ENCODE results near the gene MCEMP1.

MCEMP1 gene

DNA sequence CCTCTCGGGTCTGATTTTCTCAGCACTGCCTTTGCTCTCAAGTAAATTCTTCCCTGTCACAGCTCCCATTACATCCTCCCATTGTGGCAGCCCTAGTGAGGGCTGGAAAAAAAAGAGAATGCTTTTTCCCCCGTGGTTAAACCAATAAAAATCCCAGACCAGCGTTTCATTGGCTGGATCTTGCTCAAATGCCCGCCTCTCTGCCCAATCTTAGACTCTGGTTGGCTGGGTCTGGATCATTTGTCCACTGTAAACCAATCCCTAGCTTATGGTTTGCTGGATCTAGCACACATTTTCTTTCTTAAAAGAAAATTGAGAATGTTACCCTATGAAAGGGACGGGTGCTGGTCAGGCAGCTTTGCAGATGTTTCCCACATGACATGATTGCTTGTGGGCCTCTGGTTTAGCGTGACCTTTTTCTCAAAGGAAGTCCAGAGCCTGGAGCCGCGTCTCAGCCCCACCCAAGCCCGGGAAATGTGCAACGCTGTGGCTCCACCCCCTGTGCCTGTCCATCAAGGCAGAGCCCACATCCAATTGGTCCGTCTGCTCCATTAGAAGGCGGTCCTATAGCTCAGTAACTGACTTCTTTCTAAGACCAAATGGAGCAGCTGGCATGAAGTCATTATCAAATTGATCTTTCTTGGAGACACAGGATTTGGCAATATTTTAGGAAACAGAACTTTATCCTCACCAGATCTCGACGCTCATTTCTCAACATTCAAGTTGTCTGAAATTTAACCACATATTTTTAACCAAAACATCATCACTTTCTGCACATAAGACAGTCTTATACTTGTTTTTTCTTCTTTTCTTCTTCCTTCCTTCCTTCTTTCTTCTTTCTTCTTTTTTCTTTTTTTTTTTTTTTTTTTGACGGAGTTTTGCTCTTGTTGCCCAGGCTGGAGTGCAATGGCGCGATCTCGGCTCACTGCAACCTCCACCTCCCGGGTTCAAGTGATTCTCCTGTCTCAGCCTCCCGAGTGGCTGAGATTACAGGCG is 2.6 kb upstream of the MCEMP1 start:
- DNase-seq = peak; percentile 64

DNA sequence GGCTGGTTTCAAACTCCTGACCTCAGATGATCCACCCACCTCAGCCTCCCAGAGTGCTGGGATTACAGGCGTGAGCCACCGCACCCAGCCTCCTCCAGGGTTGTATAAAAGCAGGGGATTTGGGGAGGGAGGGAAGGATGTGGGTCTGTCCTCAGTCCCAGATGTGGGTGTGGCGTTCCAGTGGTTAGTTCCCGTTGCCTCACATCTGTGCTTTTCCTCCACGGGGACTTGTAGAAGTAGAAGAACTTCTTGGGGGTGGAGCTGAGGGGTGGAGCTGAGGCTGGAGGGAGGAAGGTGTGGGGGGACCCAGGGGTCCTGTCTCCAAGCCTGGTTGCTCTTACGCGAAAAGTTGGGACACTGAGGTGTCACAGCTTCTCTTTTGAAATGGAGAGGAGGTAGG is 514 bp upstream of the MCEMP1 start:
- DNase-seq = no peak

DNA sequence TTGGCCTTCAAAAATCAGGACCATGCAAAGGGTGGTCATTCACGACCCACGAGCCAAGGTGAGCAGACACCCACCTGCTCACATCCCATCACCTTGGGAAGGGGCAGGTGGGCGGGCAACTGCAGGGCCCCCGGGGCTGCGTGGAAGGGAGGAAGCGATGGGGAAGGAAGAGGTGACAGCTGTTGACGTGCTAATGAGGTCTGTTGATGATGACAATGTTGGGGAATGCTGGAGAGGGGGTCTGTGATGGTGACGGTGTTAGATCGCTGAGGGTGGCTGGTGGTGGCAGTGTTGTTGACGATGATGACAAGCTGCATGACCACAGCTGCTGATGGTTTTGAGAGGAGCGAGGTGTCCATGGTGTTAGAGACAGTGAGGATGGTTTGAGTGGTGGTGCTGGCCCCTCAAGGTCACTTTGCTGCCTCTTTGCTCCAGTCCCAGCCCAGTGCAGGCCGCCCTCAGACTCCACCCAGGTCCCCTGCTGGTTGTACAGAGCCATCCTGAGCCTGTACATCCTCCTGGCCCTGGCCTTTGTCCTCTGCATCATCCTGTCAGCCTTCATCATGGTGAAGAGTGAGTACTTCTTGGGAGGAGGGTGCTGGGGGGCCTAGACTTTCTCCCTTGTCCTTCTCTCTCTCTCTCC is 900 bp downstream of the MCEMP1 start:
- DNase-seq = no peak

DNA sequence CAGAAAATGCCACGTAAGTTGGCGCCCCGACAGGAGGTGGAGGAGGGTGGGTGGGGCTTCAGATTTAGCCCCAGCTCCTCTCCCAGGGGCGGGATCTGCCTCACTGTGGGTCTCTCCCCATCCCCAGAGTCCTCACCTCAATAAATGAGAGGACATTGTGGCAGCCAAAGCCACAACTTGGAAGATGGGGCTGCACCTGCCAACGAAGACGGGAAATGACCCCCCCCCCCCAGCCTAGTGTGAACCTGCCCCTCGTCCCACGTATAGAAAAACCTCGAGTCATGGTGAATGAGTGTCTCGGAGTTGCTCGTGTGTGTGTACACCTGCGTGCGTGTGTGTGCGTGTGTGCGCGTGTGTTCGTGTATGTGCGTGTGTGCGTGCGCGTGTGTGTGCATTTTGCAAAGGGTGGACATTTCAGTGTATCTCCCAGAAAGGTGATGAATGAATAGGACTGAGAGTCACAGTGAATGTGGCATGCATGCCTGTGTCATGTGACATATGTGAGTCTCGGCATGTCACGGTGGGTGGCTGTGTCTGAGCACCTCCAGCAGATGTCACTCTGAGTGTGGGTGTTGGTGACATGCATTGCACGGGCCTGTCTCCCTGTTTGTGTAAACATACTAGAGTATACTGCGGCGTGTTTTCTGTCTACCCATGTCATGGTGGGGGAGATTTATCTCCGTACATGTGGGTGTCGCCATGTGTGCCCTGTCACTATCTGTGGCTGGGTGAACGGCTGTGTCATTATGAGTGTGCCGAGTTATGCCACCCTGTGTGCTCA is 2.3 kb downstream of the MCEMP1 start:
- no peak for DNase-seq

GRCh38 chr19:7679771-7680605 is 3.1 kb downstream of the MCEMP1 start:
- no peak for DNase-seq

GRCh38 chr19:7680606-7681339 is 3.9 kb downstream of the MCEMP1 start, which contains the start of gene TRAPPC5:
Gene TRAPPC5 (plus strand): TSS chr19:7680833. CDS start chr19:7682254, 1,421 bp downstream.
- peak; percentile 81 for DNase-seq

DNA sequence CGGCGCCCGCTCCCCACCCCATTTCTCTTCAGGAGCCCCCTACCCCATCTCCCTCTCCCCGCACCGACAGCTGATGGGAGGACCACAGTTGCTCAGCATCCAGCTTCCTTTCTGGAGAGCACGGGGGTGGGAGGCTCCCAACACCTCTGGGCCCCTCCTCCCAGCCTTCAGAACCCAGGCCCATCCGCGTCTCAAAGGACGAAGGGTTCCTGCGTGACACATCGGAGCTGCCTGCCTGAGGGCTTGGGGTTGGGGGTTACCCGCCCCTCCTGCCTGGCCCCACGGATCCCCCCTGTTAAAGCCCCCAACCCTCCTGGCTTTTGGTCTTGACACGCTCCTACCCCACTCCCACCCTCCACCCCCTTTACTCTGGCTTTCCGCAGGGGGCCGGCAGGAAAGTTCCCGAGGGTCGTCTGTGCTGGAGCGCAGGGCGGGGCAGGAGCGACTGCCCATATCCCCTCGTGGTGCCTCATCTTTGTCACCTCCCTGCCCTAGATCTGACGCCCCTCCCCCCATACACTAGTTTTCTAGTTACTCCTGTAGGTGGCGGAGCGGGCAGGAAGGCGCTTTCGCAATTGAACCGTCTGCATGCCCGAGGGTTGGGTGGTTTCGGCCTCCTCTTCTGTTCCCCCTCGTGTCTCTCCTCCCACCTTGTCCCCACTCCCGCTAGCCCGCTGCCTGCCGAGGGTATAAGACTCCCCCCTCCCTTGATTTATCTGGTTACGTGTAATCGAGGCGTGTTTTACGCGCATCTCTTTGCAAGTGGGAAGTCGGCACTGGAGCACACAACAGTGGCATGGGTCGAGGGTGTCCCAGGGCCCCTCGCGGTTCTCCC is 4.7 kb downstream of the MCEMP1 start:
- no peak for DNase-seq

- DNase-seq = no peak
Measured at GRCh38 chr19:7682175-7682855, 5.4 kb downstream of the MCEMP1 start.

DNA sequence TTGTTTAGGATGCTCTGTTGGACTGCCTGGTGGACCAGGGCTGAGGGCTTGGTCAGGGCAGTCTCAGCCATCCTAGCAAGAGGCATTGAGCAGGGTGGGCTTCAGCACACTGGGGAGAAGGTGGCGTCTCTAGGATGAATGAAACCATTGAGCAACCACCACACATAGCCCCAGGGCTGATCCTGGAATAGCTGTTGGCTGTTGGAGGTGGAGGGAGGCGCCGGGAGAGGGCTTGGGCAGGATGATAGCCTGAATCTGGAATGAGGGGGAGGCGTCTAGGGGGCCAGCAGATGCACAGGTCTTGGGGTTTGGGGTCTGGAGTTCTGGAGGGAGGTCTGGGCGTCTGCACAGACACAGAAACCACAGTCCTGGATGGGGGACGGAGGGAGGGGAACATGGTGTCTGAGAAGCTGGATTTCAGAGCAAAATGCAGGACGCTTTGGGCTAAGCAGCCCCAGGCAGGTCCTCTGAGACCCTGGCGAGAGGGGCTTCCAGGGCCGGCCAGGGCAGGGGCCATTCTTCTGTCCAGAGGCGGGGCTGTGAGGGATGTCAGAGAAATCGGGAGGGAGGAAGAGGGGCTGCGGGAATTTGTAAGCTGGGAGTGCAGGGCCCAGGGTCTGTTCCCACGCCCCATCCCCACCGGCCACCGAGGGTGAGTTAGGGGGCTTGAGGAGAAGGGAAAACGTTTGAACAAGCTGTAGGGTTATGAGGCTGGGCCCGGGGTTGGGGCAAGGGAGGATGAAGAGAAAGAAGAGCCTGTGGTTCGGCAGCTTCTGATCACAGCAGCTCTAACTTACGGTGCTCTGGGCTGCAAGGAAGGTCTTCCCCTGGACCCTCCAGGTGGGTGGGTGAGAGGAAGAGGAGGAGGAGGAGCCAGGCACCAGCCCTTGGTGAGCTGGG is 8.9 kb downstream of the MCEMP1 start:
- DNase-seq = no peak

DNA sequence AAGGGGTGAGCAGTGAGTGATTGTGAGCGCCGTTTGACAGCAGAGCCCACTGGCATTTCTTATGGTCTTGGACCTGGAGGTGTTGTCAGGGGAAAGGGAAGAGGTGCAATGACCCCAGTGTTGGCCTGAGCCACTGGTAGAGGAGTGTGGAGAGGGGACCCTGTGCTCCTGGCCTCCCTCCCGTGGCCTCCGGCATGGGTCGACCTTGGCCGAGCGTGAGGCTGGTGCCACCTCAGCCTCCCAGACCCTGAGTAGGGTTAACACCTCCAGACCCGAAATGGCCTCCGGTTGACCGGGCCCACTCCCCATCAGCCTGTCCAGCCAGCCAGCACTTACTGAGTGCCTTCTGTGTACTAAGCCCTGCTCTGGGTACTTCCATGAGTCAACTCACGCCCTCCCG is 10.3 kb downstream of the MCEMP1 start:
- no peak for DNase-seq

- DNase-seq = no peak
Measured at GRCh38 chr19:7689165-7689564, 12.3 kb downstream of the MCEMP1 start.

- no peak for DNase-seq
Measured at GRCh38 chr19:7690779-7691258, 13.9 kb downstream of the MCEMP1 start.

GRCh38 chr19:7691497-7691896 is 14.6 kb downstream of the MCEMP1 start:
- DNase-seq = no peak

- DNase-seq = no peak
Measured at GRCh38 chr19:7692417-7693088, 15.7 kb downstream of the MCEMP1 start.

DNA sequence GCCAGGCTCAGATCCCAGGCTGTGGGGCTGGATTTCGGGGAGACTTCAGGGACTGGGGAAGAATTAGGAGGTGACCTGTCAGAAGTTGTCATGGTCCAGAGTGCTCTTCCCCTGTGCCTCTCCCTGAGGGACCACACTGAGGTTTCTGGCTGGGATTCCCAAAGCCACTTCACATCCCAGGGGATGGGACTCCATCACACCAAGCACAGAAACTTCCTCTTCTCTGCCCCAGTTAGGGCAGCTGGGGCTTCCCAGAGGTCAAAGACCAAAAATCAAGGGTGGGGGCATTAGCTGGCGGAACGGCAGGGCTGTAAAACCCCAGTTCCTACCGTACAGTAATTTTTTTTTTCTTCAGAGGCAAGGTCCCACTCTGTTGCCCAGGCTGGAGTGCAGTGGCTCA is 17.6 kb downstream of the MCEMP1 start:
- DNase-seq = no peak

DNA sequence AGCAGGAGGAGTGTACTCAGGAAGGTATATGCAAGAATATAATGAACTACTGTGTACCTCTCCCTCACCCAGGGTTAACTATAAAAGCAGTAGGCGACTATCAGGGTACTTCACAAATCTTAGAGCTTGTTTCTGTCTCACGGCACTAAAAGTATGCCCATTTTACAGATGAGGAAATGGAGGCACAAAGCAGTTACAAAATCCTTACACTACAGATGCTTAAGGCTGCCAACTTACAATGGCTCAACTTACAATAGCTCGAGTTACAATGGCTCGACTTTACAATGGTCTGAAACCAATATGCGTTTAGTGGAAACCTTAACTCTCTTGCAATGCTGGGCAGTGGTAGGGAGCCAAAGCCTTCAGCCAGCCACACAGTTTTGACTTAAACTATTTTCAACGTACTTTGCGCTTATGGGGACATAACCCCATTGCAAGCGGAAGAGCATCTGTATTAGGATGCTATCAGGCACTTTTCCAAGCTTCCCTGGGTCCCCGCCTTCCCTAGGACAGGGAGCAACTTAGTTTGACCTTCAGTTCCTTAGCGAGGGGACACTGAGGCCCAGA is 20.9 kb downstream of the MCEMP1 start:
- no peak for DNase-seq

DNA sequence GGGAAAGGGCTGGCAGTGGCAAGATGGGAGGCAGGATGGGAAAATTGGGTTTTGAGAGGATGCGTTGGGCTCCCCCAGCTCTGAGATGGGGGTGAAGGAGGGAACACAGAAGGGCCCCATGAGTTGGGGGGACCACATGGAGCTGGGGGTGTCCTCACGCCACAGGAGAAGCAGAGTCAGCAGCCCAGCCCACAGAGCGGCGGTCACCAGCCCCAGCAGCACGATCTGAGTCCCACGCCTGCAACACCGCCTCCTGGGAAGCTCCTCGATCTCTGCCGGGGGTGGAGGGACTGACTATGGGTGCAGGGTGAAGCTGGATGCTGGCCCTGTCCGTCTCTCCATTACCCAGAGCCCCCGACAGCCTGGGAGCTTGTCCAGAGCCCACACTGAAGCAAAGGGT is 21.7 kb downstream of the MCEMP1 start:
- DNase-seq = no peak

DNA sequence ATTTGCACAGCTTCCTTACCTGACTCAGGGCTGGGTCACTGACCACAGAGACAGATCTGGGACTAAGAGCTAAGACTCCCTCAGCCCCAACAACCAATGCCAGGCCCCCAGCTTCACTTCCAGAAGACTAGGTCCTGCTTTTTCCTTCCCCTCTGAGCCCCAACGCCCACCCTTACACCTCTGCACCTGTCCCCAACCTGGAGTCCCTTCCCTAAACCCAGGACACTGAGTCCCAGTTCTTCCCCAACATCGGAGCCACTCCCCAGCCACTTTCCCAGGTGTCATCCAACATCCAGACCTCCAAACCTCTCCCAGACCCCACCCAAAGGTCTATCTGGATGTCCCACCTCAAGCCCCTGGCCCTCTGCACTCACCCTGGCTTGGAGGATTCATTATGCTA is 22.1 kb downstream of the MCEMP1 start:
- no peak for DNase-seq

Data from NCI-H774 (cell line).